Activated CD8-positive, alpha-beta memory T cell treated with anti-CD3 and anti-CD28 coated beads, Interleukin-2, amount 50 U/mL, for 24 hours (primary cell): Measurements from ENCODE around the gene ZRSR2.
A peak's percentile ranks its signal among the peaks of the same experiment; 100 is the strongest.
"Not testable (repeated sequence)": the region's sequence is repeated elsewhere in the genome, so short reads cannot be mapped to it uniquely, and the experiment has no call there.

Source experiments
- DNase-seq: peaks from one replicate; pipeline ENCODE4 v3.0.0-alpha.2; 2020; ENCODE audit errors: extremely low read depth

Gene ZRSR2

GRCh38 chrX:15789979-15790768, at the start of gene ZRSR2:
TSS of gene ZRSR2 (plus strand) at chrX:15790484. CDS start at chrX:15790496, 12 bp downstream.
- DNase-seq, result peak; percentile 62

- no peak for DNase-seq
Measured at GRCh38 chrX:15744181-15744867, 46.0 kb upstream of the ZRSR2 start.

- DNase-seq, result no peak
Measured at GRCh38 chrX:15745179-15745578, 45.1 kb upstream of the ZRSR2 start.

GRCh38 chrX:15746651-15747050, 43.6 kb upstream of the ZRSR2 start:
- DNase-seq, result not testable (repeated sequence)

GRCh38 chrX:15747626-15748173, 42.6 kb upstream of the ZRSR2 start:
- no peak for DNase-seq

- DNase-seq, result no peak
Measured at GRCh38 chrX:15748841-15749240, 41.4 kb upstream of the ZRSR2 start.

GRCh38 chrX:15749642-15750610, 40.4 kb upstream of the ZRSR2 start:
- no peak for DNase-seq

GRCh38 chrX:15750611-15751154, 39.6 kb upstream of the ZRSR2 start:
- no peak for DNase-seq

GRCh38 chrX:15751155-15751819, 39.0 kb upstream of the ZRSR2 start:
- DNase-seq, result no peak

- no peak for DNase-seq
Measured at GRCh38 chrX:15755091-15755490, 35.2 kb upstream of the ZRSR2 start.

GRCh38 chrX:15758140-15758539, 32.1 kb upstream of the ZRSR2 start:
- no peak for DNase-seq

GRCh38 chrX:15759886-15760285, 30.4 kb upstream of the ZRSR2 start:
- not testable (repeated sequence) for DNase-seq

GRCh38 chrX:15761564-15762191, 28.6 kb upstream of the ZRSR2 start:
- DNase-seq, result no peak

GRCh38 chrX:15769300-15769954, 20.9 kb upstream of the ZRSR2 start:
- DNase-seq, result no peak

GRCh38 chrX:15781961-15782699, 8.2 kb upstream of the ZRSR2 start:
- DNase-seq, result no peak

GRCh38 chrX:15785176-15785750, 5.0 kb upstream of the ZRSR2 start:
- no peak for DNase-seq

- no peak for DNase-seq
Measured at GRCh38 chrX:15786915-15787314, 3.4 kb upstream of the ZRSR2 start.

- DNase-seq, result no peak
Measured at GRCh38 chrX:15790769-15791290, 546 bp downstream of the ZRSR2 start.

GRCh38 chrX:15797707-15798106, 7.4 kb downstream of the ZRSR2 start:
- no peak for DNase-seq
